ENCODE results near the gene PIR.

Gene PIR

GRCh38 chrX:15496824-15497223, 3.7 kb upstream of the PIR start:
- TF ChIP-seq ZNF624 (tag by site-specific recombination; IDR thresholded peaks at IDR 0.05) (no peak), EGR2 (tag by site-specific recombination; IDR thresholded peaks at IDR 0.05; ENCODE audit: low read depth) (no peak), ZNF341 (tag by site-specific recombination; IDR thresholded peaks at IDR 0.05; ENCODE audit: low read depth) (no peak), ZNF184 (tag by site-specific recombination; IDR thresholded peaks at IDR 0.05) (no peak)

GRCh38 chrX:15495801-15496200, 2.7 kb upstream of the PIR start:
- no peak overlapping the region for H3K27ac ChIP-seq (ENCODE audit: extremely low read depth, low read depth, low read length)
- POLR2A ChIA-PET = no interaction called here
- H3K4me1 ChIP-seq (ENCODE audit: control insufficient read depth, insufficient read depth, low read length) = no peaks in the 10 kb centered on the region
- H3K36me3 ChIP-seq (ENCODE audit: control insufficient read depth in 2 of 2, insufficient read depth in 1 of 2, low read length in 2 of 2) = peaks cover 0 to 2% of the 10 kb centered on the region in 2 experiments; a peak in 1 of 3 replicates
- CTCF ChIA-PET = interaction anchor here (0.6 to 1.6 kb wide), 10 partner anchors 11 to 1343 kb away, joined by 3 to 7 read pairs (median 3); no protein-coding TSS in a partner anchor
- H3K9me3 ChIP-seq (ENCODE audit: control insufficient read depth, insufficient read depth, low read depth, low read length) = no peaks in the 10 kb centered on the region
- H3K4me3 ChIP-seq (ENCODE audit: low read depth, low read length) = no peak overlapping the region
- no peak for TF ChIP-seq ZNF510 (tag by site-specific recombination; IDR thresholded peaks at IDR 0.05; ENCODE audit: insufficient replicate concordance)
- TF ChIP-seq PBX3 (CRISPR knock-in tag; IDR thresholded peaks at IDR 0.05) = no peak
- TF ChIP-seq, protein P1, sequence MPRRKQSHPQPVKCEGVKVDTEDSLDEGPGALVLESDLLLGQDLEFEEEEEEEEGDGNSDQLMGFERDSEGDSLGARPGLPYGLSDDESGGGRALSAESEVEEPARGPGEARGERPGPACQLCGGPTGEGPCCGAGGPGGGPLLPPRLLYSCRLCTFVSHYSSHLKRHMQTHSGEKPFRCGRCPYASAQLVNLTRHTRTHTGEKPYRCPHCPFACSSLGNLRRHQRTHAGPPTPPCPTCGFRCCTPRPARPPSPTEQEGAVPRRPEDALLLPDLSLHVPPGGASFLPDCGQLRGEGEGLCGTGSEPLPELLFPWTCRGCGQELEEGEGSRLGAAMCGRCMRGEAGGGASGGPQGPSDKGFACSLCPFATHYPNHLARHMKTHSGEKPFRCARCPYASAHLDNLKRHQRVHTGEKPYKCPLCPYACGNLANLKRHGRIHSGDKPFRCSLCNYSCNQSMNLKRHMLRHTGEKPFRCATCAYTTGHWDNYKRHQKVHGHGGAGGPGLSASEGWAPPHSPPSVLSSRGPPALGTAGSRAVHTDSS (tag by site-specific recombination; IDR thresholded peaks at IDR 0.05) = no peak
- TF ChIP-seq, protein P2, sequence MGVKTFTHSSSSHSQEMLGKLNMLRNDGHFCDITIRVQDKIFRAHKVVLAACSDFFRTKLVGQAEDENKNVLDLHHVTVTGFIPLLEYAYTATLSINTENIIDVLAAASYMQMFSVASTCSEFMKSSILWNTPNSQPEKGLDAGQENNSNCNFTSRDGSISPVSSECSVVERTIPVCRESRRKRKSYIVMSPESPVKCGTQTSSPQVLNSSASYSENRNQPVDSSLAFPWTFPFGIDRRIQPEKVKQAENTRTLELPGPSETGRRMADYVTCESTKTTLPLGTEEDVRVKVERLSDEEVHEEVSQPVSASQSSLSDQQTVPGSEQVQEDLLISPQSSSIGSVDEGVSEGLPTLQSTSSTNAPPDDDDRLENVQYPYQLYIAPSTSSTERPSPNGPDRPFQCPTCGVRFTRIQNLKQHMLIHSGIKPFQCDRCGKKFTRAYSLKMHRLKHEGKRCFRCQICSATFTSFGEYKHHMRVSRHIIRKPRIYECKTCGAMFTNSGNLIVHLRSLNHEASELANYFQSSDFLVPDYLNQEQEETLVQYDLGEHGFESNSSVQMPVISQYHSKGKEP (tag by site-specific recombination; IDR thresholded peaks at IDR 0.05) = no peak
- no peak for TF ChIP-seq PRDM1 (tag by site-specific recombination; IDR thresholded peaks at IDR 0.05)
- TF ChIP-seq MEIS1 (CRISPR knock-in tag; IDR thresholded peaks at IDR 0.05; ENCODE audit: borderline replicate concordance) = no peak
- TF ChIP-seq ZNF654 (tag by site-specific recombination; IDR thresholded peaks at IDR 0.05; ENCODE audit: low read depth) = no peak
- TF ChIP-seq, protein P3, sequence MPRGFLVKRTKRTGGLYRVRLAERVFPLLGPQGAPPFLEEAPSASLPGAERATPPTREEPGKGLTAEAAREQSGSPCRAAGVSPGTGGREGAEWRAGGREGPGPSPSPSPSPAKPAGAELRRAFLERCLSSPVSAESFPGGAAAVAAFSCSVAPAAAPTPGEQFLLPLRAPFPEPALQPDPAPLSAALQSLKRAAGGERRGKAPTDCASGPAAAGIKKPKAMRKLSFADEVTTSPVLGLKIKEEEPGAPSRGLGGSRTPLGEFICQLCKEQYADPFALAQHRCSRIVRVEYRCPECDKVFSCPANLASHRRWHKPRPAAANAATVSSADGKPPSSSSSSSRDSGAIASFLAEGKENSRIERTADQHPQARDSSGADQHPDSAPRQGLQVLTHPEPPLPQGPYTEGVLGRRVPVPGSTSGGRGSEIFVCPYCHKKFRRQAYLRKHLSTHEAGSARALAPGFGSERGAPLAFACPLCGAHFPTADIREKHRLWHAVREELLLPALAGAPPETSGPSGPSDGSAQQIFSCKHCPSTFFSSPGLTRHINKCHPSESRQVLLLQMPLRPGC (tag by site-specific recombination; IDR thresholded peaks at IDR 0.05) = no peak
- TF ChIP-seq, protein P4, sequence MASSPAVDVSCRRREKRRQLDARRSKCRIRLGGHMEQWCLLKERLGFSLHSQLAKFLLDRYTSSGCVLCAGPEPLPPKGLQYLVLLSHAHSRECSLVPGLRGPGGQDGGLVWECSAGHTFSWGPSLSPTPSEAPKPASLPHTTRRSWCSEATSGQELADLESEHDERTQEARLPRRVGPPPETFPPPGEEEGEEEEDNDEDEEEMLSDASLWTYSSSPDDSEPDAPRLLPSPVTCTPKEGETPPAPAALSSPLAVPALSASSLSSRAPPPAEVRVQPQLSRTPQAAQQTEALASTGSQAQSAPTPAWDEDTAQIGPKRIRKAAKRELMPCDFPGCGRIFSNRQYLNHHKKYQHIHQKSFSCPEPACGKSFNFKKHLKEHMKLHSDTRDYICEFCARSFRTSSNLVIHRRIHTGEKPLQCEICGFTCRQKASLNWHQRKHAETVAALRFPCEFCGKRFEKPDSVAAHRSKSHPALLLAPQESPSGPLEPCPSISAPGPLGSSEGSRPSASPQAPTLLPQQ (tag by site-specific recombination; IDR thresholded peaks at IDR 0.05) = no peak
- TF ChIP-seq BCL11A (tag by site-specific recombination; IDR thresholded peaks at IDR 0.05; ENCODE audit: low read depth) = no peak
- no peak for TF ChIP-seq GLI4 (tag by site-specific recombination; IDR thresholded peaks at IDR 0.05)
- TF ChIP-seq ZEB2 (tag by site-specific recombination; IDR thresholded peaks at IDR 0.05) = no peak
- TF ChIP-seq, protein P5, sequence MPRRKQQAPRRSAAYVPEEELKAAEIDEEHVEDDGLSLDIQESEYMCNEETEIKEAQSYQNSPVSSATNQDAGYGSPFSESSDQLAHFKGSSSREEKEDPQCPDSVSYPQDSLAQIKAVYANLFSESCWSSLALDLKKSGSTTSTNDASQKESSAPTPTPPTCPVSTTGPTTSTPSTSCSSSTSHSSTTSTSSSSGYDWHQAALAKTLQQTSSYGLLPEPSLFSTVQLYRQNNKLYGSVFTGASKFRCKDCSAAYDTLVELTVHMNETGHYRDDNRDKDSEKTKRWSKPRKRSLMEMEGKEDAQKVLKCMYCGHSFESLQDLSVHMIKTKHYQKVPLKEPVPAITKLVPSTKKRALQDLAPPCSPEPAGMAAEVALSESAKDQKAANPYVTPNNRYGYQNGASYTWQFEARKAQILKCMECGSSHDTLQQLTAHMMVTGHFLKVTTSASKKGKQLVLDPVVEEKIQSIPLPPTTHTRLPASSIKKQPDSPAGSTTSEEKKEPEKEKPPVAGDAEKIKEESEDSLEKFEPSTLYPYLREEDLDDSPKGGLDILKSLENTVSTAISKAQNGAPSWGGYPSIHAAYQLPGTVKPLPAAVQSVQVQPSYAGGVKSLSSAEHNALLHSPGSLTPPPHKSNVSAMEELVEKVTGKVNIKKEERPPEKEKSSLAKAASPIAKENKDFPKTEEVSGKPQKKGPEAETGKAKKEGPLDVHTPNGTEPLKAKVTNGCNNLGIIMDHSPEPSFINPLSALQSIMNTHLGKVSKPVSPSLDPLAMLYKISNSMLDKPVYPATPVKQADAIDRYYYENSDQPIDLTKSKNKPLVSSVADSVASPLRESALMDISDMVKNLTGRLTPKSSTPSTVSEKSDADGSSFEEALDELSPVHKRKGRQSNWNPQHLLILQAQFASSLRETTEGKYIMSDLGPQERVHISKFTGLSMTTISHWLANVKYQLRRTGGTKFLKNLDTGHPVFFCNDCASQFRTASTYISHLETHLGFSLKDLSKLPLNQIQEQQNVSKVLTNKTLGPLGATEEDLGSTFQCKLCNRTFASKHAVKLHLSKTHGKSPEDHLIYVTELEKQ (tag by site-specific recombination; IDR thresholded peaks at IDR 0.05; ENCODE audit: borderline replicate concordance) = no peak
- no peak for TF ChIP-seq ZNF184 (tag by site-specific recombination; IDR thresholded peaks at IDR 0.05)
- TF ChIP-seq ZNF791 (tag by site-specific recombination; IDR thresholded peaks at IDR 0.05) = no peak
- TF ChIP-seq ZNF175 (tag by site-specific recombination; IDR thresholded peaks at IDR 0.05) = no peak
- TF ChIP-seq ZNF555 (tag by site-specific recombination; conservative IDR thresholded peaks at IDR 0.05) = no peak
- TF ChIP-seq AEBP2 (tag by site-specific recombination; IDR thresholded peaks at IDR 0.05; ENCODE audit: borderline replicate concordance) = no peak

More at GRCh38 chrX:15496824-15497223, 3.7 kb upstream of the PIR start:
- Histone ChIP-seq H3K27ac (ENCODE audit: extremely low read depth, low read depth, low read length) (no peak overlapping the region), H3K4me3 (ENCODE audit: low read depth, low read length) (no peak overlapping the region), H3K36me3 (ENCODE audit: control insufficient read depth in 2 of 2, insufficient read depth in 1 of 2, low read length in 2 of 2) (no peaks in the 10 kb centered on the region), H3K4me1 (ENCODE audit: control insufficient read depth, insufficient read depth, low read length) (no peaks in the 10 kb centered on the region), H3K9me3 (ENCODE audit: control insufficient read depth, insufficient read depth, low read depth, low read length) (no peaks in the 10 kb centered on the region)
- POLR2A ChIA-PET = no interaction called here
- CTCF ChIA-PET = interaction anchor here (0.6 to 2.3 kb wide), 4 partner anchors 15 to 150 kb away, joined by 3 to 13 read pairs (median 4); no protein-coding TSS in a partner anchor

Measured in HEK293 (cell line).